HG03060 (cell line): ENCODE data around the gene EPN1.

ENCODE experiments used
- ATAC-seq: cut with Tn5 transposase; IDR thresholded peaks from one replicate; pipeline ENCODE4 v1.9.1; 2021; ENCODE audit warnings: low read depth, moderate number of reproducible peaks; ENCODE audit not compliant: unreplicated experiment

EPN1 gene

GRCh38 chr19:55690769-55691545 is 15.9 kb downstream of the EPN1 start:
- ATAC-seq: no peak

- no peak for ATAC-seq
Measured at GRCh38 chr19:55691561-55692481, 16.8 kb downstream of the EPN1 start.

- no peak for ATAC-seq
Measured at GRCh38 chr19:55692681-55693081, 17.7 kb downstream of the EPN1 start.

GRCh38 chr19:55693336-55693974 is 18.4 kb downstream of the EPN1 start:
- ATAC-seq: no peak

GRCh38 chr19:55694241-55694655 is 19.2 kb downstream of the EPN1 start:
- no peak for ATAC-seq

GRCh38 chr19:55694656-55695491 is 19.8 kb downstream of the EPN1 start:
- no peak for ATAC-seq

GRCh38 chr19:55695511-55696290 is 20.7 kb downstream of the EPN1 start:
- no peak for ATAC-seq

- no peak for ATAC-seq
Measured at GRCh38 chr19:55696301-55697068, 21.5 kb downstream of the EPN1 start.

- no peak for ATAC-seq
Measured at GRCh38 chr19:55697069-55697440, 22.0 kb downstream of the EPN1 start.

- no peak for ATAC-seq
Measured at GRCh38 chr19:55697698-55698097, 22.7 kb downstream of the EPN1 start.

- no peak for ATAC-seq
Measured at GRCh38 chr19:55698256-55698655, 23.2 kb downstream of the EPN1 start.

- no peak for ATAC-seq
Measured at GRCh38 chr19:55699221-55699620, 24.2 kb downstream of the EPN1 start.

- no peak for ATAC-seq
Measured at GRCh38 chr19:55700813-55701212, 25.8 kb downstream of the EPN1 start.

GRCh38 chr19:55702131-55702627 is 27.2 kb downstream of the EPN1 start:
- ATAC-seq: no peak

GRCh38 chr19:55703790-55704215 is 28.8 kb downstream of the EPN1 start:
- ATAC-seq: no peak

- ATAC-seq: no peak
Measured at GRCh38 chr19:55704494-55705245, 29.6 kb downstream of the EPN1 start.

GRCh38 chr19:55705972-55706371 is 30.9 kb downstream of the EPN1 start:
- no peak for ATAC-seq

GRCh38 chr19:55711719-55712118 is 36.7 kb downstream of the EPN1 start:
- no peak for ATAC-seq
